ENCODE results near the gene TSC22D3. TPM values are rescaled to one million over a fixed set of nuclear protein-coding genes. Genes with fewer than 3 reads are reported as not detected.

TSC22D3 gene
- total RNA-seq, 2 donors from 2014 or later: 9.9 to 10.5 TPM

GRCh38 chrX:107730991-107731766, 44.4 kb downstream of the TSC22D3 start:
- no peak overlapping the region for H3K27ac ChIP-seq (ENCODE audit: low read depth, low read length)
- peaks cover 47% of the 10 kb centered on the region for H3K27me3 Mint-ChIP-seq (ENCODE audit: insufficient read depth)
- peaks cover 6% of the 10 kb centered on the region for H3K27me3 ChIP-seq (ENCODE audit: control insufficient read depth, insufficient read depth, low read length, poor library complexity, severe bottlenecking)
- no peak for TF ChIP-seq CTCF (conservative IDR thresholded peaks at IDR 0.05)
- H3K36me3 ChIP-seq (ENCODE audit: control insufficient read depth, insufficient read depth, low read length): no peaks in the 10 kb centered on the region
- no peak overlapping the region for H3K4me3 ChIP-seq (ENCODE audit: low read length)
- H3K36me3 Mint-ChIP-seq (ENCODE audit: low read depth): no peaks in the 10 kb centered on the region
- DNase-seq: no peak
- peaks cover 36% of the 10 kb centered on the region for H3K4me1 Mint-ChIP-seq
- H3K27ac Mint-ChIP-seq: no peak overlapping the region
- no peak overlapping the region for H3K4me3 Mint-ChIP-seq
- no peak overlapping the region for H3K9ac ChIP-seq (ENCODE audit: extremely low read depth, low read length, poor library complexity, severe bottlenecking)
- H3K9me3 Mint-ChIP-seq: peaks cover 7% of the 10 kb centered on the region
- H3K9me3 ChIP-seq (ENCODE audit: control insufficient read depth, low read length): no peaks in the 10 kb centered on the region
- WGBS, 2 experiments (ENCODE audit: insufficient coverage in 1 of 2, insufficient read length in 1 of 2): 78 to 84% methylated on average over 3 to 9 of the region's 9 CpGs
- H3K4me1 ChIP-seq (ENCODE audit: control insufficient read depth, insufficient read depth, low read length): no peaks in the 10 kb centered on the region

GRCh38 chrX:107730298-107730655, 45.3 kb downstream of the TSC22D3 start:
- WGBS, 2 experiments (ENCODE audit: insufficient coverage in 1 of 2, insufficient read length in 1 of 2): 54% methylated on average over 1 of the region's 1 CpG; no CpG with 5 or more reads in 1 of the 2 experiments
- Histone ChIP-seq H3K4me1 (ENCODE audit: control insufficient read depth, insufficient read depth, low read length) (no peaks in the 10 kb centered on the region), H3K4me3 (ENCODE audit: low read length) (no peak overlapping the region), H3K36me3 (ENCODE audit: control insufficient read depth, insufficient read depth, low read length) (no peaks in the 10 kb centered on the region), H3K9me3 (ENCODE audit: control insufficient read depth, low read length) (no peaks in the 10 kb centered on the region), H3K27ac (ENCODE audit: low read depth, low read length) (no peak overlapping the region), H3K9ac (ENCODE audit: extremely low read depth, low read length, poor library complexity, severe bottlenecking) (no peak overlapping the region), H3K27me3 (ENCODE audit: control insufficient read depth, insufficient read depth, low read length, poor library complexity, severe bottlenecking) (peaks cover 6% of the 10 kb centered on the region)
- Mint-ChIP-seq H3K27ac (no peak overlapping the region), H3K27me3 (ENCODE audit: insufficient read depth) (peaks cover 41% of the 10 kb centered on the region), H3K4me1 (peaks cover 38% of the 10 kb centered on the region), H3K4me3 (no peak overlapping the region), H3K36me3 (ENCODE audit: low read depth) (no peaks in the 10 kb centered on the region), H3K9me3 (peaks cover 7% of the 10 kb centered on the region)
- no peak for DNase-seq
- TF ChIP-seq CTCF (conservative IDR thresholded peaks at IDR 0.05): no peak

GRCh38 chrX:107729558-107730297, 45.9 kb downstream of the TSC22D3 start:
- H3K4me1 Mint-ChIP-seq: peaks cover 38% of the 10 kb centered on the region
- H3K36me3 Mint-ChIP-seq (ENCODE audit: low read depth): no peaks in the 10 kb centered on the region
- Histone ChIP-seq H3K4me1 (ENCODE audit: control insufficient read depth, insufficient read depth, low read length) (no peaks in the 10 kb centered on the region), H3K9ac (ENCODE audit: extremely low read depth, low read length, poor library complexity, severe bottlenecking) (no peak overlapping the region), H3K36me3 (ENCODE audit: control insufficient read depth, insufficient read depth, low read length) (no peaks in the 10 kb centered on the region), H3K9me3 (ENCODE audit: control insufficient read depth, low read length) (no peaks in the 10 kb centered on the region), H3K27ac (ENCODE audit: low read depth, low read length) (no peak overlapping the region), H3K4me3 (ENCODE audit: low read length) (no peak overlapping the region), H3K27me3 (ENCODE audit: control insufficient read depth, insufficient read depth, low read length, poor library complexity, severe bottlenecking) (peaks cover 6% of the 10 kb centered on the region)
- 75 to 100% methylated on average over 1 to 7 of the region's 8 CpGs for WGBS, 2 experiments (ENCODE audit: insufficient coverage in 1 of 2, insufficient read length in 1 of 2)
- H3K27me3 Mint-ChIP-seq (ENCODE audit: insufficient read depth): peaks cover 37% of the 10 kb centered on the region
- H3K9me3 Mint-ChIP-seq: peaks cover 7% of the 10 kb centered on the region
- H3K4me3 Mint-ChIP-seq: no peak overlapping the region
- peak; percentile 91 for DNase-seq
- TF ChIP-seq CTCF (conservative IDR thresholded peaks at IDR 0.05): peak; percentile 44
- no peak overlapping the region for H3K27ac Mint-ChIP-seq

Measured in endodermal cell (in vitro differentiated cells).